Kidney glomerular epithelial cell (primary cell): Measurements from ENCODE around the gene FSTL1.
"Not testable (repeated sequence)": the region's sequence is repeated elsewhere in the genome, so short reads cannot be mapped to it uniquely, and the experiment has no call there.

Experiments
- DNase-seq: peaks from one replicate; lab custom pipeline; 2025; lab: John Stamatoyannopoulos, UW

FSTL1 gene

DNA sequence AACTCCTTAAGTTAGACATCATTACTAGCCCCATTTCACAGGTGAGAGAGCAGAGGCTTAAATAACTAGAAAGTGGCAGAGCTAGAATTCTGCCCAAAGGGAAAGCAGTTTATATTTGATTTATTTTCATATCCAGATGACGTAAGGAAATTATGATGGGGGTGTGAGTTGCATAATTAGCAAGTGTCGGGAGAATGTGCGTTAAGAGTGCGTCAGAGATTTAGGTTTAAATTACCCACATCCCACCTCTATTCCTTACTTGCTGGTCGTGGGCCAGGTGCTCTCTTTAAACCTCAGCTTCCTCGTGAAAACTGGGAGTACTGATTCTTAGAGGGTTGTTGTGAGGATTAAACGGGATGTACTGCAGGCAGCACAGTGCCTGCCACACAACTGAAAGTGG lies 32.3 kb downstream of the FSTL1 start:
- no peak for DNase-seq

DNA sequence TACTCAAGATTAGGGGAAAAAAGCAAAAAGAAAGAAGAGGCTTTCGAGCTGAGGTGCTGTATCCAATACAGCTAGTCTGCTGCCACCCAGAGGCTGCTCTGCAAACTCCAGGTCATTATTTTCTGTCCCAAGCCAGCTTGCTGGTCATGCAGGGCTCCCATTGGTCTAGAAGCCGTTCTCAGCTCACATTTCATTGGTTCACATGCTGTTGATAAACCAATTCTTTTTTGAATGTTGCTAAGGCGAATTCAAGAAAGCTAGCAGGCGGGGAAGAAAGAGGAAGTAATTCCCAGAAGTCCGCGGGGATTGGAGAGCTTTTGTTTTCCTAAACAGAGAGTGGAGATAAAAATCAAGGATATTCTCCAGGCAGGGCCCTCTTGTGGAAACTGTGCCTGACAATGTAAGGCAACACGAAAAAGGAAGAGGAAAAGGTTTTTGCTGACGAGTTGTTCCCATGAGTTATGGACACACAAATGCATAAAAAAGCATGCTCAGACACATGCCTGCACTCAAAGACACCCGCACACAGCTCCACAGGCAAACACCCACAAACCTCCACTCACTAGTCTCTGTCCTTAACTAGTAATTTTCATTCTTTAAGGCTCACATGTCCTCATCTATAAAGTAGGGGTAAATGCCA lies 33.4 kb downstream of the FSTL1 start:
- peak; percentile 99 for DNase-seq

DNA sequence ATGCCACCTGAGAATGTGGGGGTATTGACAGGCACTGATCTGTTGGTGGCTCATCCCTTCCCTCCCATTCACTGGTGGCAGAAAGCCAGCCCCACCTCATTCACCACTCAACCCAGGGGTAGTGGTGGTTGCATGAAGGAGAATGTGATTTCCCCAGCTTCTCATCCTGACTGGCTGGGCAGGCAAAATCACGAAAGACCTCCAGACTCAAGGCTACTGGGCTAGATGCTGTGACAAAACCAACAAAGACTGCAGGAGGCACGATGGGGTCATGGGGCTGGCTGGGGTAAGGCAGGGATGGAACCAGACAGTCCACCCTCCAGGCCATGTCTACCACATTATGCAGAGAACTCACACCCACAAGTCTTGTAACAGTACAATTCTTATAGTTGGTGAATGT lies 33.9 kb downstream of the FSTL1 start:
- DNase-seq: no peak

DNA sequence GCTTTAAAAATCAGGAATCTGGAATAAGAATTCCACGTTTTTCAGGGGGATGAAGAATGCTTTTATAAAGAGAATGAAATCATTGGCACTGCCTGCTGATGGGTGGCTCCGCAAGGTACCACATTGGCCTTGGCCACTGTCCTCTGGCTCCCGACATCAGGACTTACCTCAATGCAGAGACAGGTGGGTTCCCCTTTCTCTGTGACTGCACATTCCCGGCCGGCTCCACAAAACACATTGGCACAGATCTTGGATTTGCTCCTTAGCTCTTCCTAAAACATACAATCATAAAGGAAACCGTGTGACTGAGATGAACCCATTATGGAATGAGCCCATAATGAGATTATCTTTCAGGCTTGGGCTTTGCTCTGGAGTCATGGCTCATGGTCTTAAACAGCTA lies 35.0 kb downstream of the FSTL1 start:
- no peak for DNase-seq

DNA sequence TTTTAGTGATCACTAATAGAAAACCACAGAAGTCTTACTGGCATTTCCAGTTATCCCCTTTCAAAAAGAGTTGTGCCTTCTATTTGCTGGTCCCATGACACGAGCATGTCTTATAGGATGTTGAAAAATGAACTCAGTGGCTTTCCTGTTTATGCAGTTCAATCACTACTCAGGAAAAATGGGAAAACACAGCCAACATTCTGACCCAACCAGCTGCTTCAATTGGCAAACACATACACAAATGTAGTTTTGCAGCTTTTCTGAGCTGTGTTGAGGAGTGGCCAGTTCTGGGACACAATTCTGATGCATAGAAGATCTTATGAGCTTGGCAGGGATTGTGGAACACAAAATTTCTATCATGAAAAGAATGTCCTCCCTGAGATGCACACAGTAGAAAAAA lies 40.3 kb downstream of the FSTL1 start:
- DNase-seq: no peak

DNA sequence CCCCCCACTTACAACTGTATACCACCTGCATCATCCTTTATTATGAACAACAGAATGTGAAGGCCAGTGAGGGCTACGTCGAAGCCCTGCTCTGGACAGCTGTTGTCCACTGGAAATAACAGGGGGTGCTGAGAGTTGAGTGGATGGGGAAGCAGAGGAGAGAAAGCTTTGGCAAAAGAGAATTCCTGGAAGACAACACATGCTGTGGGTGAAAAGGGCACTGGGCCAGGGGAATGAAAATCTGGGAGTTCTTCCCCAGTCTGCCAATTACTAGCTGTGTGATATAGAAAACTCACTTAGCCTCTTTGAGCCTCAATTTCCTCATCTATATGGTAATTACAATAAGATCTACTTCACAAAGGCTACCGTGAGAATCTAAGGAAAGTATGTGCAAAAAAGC lies 40.7 kb downstream of the FSTL1 start:
- no peak for DNase-seq

DNA sequence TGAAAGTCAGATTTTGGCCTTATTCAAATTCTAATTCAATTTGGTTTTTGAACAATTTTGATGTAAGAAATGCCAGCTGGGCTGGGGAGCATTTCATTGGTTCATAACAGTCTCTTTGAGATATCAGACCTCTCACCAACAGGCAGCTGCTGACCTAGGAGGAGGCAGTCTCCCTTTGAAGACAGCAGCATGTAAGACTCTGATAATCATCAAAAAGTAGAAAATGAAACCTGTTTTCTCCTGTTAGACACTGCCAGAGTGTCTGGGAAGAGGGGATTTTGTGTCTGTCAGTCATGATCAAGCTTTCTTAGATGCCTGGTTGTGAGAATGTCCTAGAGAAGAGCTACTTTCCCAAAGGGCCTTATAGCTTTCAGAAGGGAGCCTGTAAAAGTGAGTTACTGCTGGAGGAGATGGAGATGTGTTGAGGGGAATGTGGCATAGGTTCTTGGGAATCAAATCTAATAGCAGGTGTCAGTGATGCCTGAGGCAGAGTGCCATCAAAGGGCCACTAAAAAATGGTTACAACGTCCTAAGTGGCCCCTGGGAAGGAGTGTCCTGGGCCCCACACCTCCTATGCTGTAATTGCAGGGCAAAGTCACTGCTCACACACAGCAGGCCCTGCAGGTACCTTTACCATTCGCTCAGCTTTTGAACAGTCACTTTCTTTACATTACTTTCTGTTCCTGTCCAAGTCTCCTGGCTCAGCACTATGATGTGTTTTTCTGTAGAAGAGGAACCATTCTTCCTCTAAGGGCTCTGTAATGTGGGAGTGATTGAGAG lies 43.1 kb downstream of the FSTL1 start:
- DNase-seq: no peak

DNA sequence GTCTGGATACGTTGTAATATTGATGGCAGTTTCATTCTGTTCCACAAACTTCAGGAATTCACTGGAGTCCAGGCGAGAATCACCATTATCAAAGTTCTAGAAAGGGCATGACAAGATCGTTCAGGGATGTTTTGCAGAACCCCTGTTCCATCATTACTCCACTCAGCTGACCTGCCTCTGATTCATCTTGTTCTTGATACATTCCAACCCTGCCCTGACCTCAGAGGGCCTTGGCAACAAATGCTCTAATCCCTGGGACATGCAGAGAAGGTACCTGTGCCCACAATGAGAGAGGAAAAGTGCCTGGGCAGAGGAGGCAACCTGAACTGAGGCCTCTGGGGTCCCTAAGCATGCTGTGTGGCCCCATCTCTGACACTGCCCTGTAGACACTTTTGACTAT lies 45.9 kb downstream of the FSTL1 start:
- no peak for DNase-seq

DNA sequence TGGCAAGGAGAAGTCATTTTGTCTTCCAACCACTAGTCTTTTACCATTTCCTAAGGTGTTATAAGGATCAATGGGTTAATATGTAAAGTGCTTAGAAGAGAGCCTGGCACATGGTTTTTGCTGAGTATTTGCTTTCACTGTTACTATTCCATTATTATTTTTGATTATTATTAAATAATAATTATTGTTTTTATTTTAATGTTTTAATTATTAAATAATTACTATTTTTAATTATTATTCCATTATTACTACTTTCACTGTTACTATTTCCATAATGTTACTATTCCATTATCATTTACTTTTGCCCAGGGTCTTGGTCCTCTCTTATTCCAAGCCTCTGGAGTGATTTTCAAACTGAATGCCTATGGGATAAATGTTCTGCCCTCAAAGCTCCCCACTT lies 48.5 kb downstream of the FSTL1 start:
- no peak for DNase-seq

DNA sequence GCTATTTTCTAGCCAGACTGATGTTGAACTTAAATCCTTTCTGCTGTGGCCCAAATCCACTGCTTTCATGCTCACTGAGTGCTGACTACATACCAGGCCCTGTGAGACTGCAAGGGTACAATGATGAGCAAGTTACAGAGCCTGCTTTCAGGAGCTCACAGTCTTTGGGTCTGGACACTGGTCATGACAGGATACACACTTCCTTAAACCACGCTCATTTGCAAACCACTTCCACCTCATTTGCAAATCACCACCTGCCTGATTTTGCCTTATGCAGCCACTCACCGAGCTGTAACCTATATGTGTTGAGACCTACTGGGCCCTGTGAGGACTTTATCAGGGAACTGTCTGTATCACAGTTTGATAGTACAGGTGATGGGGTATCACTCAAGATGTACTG lies 51.4 kb downstream of the FSTL1 start:
- DNase-seq: no peak

DNA sequence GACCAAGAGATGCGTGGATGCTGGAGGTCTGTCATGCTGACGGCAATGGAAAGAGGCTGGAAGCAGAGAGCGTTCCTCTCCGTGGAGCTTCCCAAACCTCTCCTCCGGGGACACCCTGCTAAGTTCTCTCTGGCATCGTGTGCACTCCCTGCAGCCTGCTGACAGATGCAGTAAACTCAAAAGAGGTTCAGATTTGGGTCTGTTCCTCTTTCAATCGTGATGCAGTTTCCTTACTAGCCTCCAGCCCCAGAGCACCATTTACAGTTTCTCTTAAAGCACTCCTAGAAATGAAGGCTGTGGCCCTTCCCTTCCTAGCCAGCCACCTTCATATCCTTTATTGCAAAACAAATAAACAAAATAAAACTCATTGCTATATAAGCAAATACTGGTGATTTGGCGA lies 54.3 kb downstream of the FSTL1 start:
- no peak for DNase-seq

DNA sequence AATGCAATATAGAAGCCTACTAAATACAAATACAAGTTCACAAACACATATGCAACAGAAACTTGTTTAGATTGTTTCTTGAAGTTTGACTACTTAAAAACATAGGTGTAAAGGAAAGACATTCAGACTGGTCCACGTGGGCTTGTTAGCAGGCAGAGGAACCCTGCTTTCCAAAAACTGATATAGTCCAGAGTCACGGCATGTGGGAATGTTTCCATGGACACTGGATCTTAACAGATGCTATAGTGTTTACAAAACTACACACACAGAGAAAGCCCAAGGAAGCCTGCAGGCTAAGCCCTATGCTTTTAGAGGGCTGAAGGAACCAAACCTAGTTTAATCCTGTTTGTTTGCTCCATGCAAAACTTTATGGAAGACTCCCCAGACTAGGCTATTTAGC lies 56.4 kb downstream of the FSTL1 start:
- no peak for DNase-seq

DNA sequence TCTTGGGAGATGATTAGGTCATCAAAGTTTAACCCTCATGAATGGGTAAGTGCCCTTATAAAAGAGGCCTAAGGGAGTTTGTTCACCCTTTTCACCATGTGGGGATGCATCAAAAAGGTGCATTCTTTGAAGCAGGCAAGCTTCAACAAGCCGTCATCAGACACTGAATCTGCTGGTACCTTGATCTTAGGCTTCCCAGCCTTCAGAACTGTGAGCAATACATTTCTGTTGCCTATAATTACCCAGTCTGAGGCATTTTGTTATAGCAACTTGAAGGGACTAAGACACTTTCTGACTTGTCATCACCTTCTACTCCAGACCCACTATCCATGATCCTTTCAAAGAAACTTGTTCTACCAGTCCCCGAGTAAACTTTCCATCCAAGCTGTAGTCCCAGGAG lies 57.0 kb downstream of the FSTL1 start:
- no peak for DNase-seq

DNA sequence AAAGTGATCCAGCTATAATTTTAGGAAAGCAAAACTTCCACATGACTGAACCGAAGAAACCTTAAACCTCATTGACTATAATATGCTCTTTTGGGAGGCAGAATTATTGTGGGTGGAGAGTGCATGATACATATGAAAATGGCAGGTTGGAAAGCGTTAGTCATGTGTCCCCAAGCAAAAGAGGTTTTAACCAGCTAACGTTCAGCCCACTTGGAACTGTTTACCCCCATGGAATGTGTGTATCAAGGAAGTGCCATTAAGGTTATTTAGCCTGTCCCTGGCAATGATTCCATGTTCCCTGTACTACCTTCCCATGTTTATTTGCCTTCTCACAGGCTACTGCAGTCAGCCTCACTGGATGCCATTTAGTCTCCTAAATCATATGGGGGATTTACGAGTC lies 57.5 kb downstream of the FSTL1 start:
- DNase-seq: no peak

DNA sequence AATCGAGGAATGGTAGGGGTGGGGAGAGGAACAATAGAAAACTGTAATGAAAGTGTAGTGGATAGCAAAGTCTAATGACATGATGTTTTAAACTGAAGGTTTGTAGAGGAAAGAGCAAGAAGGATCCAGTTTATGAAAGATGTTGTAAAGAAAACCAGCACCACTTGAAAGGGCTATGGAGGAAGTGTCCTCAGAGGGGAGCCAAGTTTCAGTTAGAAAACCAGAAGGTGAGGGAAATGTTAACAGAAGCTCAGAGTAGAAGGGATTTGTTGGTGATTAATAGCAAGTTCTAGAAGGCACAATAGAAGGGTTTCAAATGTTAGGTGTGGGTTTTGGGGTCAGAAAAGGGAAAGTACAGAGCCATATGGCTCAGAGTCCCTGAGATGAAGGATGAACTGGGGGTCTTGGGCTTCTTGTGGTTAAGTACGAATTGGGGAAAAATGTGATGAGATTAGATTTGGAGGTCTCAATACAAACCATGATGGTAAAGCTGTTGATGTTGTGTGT lies 67.8 kb downstream of the FSTL1 start:
- no peak for DNase-seq

DNA sequence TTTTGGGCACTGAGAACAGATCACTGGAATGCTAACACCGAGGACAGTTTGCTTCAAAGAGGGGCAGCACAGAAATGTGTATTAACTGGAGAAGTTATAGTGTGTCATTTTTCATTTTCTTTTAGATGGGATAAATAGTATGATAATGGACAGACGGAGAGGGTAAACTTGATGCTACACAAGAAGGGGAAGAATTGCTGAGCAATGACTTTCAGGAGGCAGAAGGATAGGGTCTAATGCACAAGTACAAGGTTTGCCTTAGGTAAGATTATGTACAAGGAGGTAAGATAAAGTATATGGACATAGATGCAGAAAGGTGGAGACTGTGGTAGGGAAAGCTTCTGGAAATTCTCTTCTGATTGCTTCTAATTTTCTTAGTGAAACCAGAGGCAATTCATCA lies 69.3 kb downstream of the FSTL1 start:
- no peak for DNase-seq

DNA sequence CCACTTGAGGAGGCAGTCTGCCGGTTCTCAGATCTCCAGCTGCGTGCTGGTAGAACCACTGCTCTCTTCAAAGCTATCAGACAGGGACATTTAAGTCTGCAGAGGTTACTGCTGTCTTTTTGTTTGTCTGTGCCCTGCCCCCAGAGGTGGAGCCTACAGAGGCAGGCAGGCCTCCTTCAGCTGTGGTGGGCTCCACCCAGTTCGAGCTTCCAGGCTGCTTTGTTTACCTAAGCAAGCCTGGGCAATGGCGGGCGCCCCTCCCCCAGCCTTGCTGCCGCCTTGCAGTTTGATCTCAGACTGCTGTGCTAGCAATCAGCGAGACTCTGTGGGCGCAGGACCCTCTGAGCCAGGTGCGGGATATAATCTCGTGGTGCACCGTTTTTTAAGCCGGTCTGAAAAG lies 72.8 kb downstream of the FSTL1 start:
- not testable (repeated sequence) for DNase-seq

DNA sequence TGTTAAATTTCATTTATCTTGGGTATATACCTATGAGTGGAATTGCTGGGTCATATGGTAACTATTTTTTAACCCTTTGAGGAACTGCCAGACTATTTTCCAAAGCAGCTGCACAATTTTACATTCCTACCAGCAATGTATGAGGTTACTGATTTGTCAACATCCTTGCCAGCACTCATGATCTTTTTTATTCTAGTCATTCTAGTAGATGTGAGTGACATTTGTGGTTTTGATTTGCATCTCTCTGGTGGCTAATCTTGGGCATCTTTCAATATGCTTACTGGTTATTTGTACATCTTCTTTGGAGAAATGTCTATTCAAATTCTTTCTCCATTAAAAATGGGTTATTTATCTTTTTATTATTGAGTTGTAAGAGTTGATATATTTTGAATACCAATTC lies 80.3 kb downstream of the FSTL1 start:
- no peak for DNase-seq

DNA sequence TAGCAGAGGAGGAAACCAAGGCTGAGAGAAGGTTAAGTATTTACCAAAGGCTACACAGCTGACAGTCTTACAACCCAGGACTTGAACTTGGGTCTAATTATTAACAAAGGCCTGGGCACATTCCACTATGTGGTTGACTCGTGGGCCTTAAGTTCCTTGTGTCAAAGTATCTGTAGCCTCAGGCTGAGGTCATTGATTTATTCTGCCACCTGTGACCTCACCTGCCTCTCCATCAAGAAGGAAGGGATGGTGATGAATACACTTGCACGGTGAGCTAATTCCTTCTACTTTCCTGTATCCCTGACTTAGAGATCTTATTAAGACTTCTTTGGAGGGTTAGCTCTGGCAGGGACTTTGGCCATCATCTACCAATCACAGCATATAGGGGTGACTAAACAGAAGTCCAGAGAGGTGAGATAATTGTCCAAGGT lies 81.7 kb downstream of the FSTL1 start:
- DNase-seq: peak; percentile 61

DNA sequence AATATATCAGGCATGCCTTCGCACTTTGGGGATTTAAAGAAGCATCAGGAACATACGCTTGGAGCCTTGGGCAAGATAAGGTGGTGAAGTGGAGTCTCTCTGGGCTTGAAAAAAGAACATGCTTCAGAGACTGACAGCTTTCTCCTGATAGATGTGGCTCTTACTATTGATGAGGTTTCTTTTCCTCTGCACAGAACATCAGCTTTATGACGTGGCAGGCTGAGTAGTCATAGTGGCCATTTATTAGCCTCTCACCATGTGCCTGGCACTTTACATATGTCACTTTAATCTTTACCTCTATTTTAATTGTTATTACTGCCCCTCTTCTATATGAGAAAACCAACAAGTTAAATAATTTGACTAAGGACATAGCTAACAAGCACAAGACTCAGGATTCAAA lies 82.6 kb downstream of the FSTL1 start:
- DNase-seq: no peak

DNA sequence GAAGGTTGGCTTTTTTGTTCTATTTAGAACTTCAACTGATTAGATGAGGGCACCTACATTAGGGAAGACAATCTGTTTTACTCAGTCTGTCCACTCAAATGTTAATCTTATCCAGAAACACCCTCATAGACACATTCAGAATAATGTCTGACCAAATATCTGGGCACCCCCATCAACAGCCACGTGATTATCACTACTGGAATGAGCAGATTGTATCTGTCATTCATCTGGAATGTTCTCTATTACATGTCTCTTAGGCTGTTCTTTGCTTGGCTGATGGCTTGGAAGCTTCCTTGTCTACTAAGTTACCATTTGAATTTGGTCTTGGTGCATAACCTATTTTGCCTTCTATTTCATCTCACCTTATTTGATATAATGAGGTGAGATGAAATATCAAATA lies 86.0 kb downstream of the FSTL1 start:
- peak; percentile 56 for DNase-seq

DNA sequence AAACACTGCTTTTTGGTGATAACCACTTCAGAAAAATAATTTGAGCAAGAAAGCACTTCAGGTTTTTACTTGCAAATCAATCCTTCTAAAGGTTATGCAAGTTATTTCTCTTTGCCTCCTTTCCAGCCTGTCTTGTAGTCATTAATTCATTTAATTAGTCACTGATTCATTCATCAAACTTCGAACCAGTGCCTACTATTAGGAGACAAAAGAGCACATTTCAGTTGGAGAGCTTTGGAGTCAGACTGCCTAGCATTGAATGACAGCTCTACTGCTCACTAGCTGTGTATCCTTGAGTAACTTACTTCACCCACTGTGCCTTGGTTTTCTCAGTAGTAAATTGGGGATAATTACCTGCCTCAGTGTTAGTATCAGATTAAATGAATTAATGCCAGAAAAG lies 86.7 kb downstream of the FSTL1 start:
- DNase-seq: no peak

DNA sequence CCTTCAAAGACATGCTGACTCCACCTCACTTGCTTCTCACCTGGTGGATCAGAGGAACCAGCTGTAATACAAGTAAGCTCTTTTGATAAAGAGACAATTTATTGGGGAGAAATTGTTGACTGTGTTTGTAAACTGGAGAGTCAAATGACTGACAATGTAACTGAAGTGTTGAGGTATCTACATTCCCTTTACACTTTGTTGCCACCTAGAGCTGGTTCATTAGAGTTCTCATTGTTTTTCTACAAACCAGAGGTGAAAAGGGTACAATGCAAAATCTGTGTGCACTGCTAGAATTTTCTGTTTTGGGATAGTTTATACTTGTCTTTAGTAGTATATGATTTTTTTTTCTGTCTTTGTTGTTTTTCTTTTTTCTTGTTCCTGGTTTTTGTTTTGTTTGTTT lies 93.0 kb downstream of the FSTL1 start:
- no peak for DNase-seq

DNA sequence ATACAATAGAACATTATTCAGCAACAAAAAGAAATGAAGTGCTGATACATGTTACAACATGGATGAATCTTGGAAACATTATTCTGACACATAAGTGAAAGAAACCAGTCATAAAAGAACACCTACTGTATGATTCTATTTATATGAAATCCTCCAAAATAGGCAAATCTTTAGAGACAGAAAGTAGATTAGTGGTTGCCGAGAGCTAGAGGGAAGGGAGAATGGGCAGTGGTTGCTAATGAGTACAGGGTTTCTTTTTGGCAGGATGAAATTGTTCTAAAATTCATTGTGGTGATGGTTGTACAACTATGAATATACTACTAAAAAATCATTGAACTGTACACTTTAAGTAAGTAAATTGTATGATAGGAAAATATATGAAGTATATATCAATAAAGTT lies 95.3 kb downstream of the FSTL1 start:
- no peak for DNase-seq
